ENCODE measurements around the gene AMY1A. TPM values are rescaled to one million over a fixed set of nuclear protein-coding genes. Genes with fewer than 3 reads are reported as not detected.
"Not testable (repeated sequence)": the region's sequence is repeated elsewhere in the genome, so short reads cannot be mapped to it uniquely, and the experiment has no call there.

Gene AMY1A
- not detected for total RNA-seq

GRCh38 chr1:103655460-103655859, at the start of gene AMY1A:
AMY1A (plus strand) TSS chr1:103655760; CDS start chr1:103656331, 571 bp downstream.
- ATAC-seq; H3K9me3 Mint-ChIP-seq (ENCODE audit: low read depth); H3K27ac Mint-ChIP-seq; H3K4me3 Mint-ChIP-seq; CTCF ChIA-PET; DNase-seq; H3K4me1 Mint-ChIP-seq; H3K36me3 Mint-ChIP-seq; H3K27me3 Mint-ChIP-seq: not testable (repeated sequence)

- Mint-ChIP-seq H3K27ac (no peak overlapping the region), H3K27me3 (no peaks in the 10 kb centered on the region), H3K4me3 (no peak overlapping the region), H3K4me1 (no peaks in the 10 kb centered on the region), H3K9me3 (ENCODE audit: low read depth) (no peaks in the 10 kb centered on the region), H3K36me3 (no peaks in the 10 kb centered on the region)
- ATAC-seq (no peak), DNase-seq (no peak)
- CTCF ChIA-PET: no interaction called here
Measured at GRCh38 chr1:103616362-103616761, 39.2 kb upstream of the AMY1A start.

- H3K36me3 Mint-ChIP-seq; ATAC-seq; H3K4me1 Mint-ChIP-seq; H3K27ac Mint-ChIP-seq; CTCF ChIA-PET; H3K9me3 Mint-ChIP-seq (ENCODE audit: low read depth); DNase-seq; H3K4me3 Mint-ChIP-seq; H3K27me3 Mint-ChIP-seq: not testable (repeated sequence)
Measured at GRCh38 chr1:103616994-103617477, 38.5 kb upstream of the AMY1A start, which contains the start of gene AMY2A. AMY2A (plus strand) TSS chr1:103617427; CDS start chr1:103617441, 14 bp downstream.

- DNase-seq; H3K4me3 Mint-ChIP-seq; H3K4me1 Mint-ChIP-seq; H3K36me3 Mint-ChIP-seq; H3K27me3 Mint-ChIP-seq; ATAC-seq; CTCF ChIA-PET; H3K27ac Mint-ChIP-seq; H3K9me3 Mint-ChIP-seq (ENCODE audit: low read depth): not testable (repeated sequence)
Measured at GRCh38 chr1:103627436-103627835, 28.1 kb upstream of the AMY1A start.

GRCh38 chr1:103641194-103641593, 14.4 kb upstream of the AMY1A start:
- H3K4me1 Mint-ChIP-seq; DNase-seq; H3K36me3 Mint-ChIP-seq; H3K4me3 Mint-ChIP-seq; CTCF ChIA-PET; ATAC-seq; H3K9me3 Mint-ChIP-seq (ENCODE audit: low read depth); H3K27me3 Mint-ChIP-seq; H3K27ac Mint-ChIP-seq: not testable (repeated sequence)

GRCh38 chr1:103643908-103644307, 11.7 kb upstream of the AMY1A start:
- DNase-seq; H3K4me1 Mint-ChIP-seq; ATAC-seq; H3K27me3 Mint-ChIP-seq; CTCF ChIA-PET; H3K27ac Mint-ChIP-seq; H3K9me3 Mint-ChIP-seq (ENCODE audit: low read depth); H3K4me3 Mint-ChIP-seq; H3K36me3 Mint-ChIP-seq: not testable (repeated sequence)

- H3K27me3 Mint-ChIP-seq; DNase-seq; H3K4me3 Mint-ChIP-seq; ATAC-seq; H3K27ac Mint-ChIP-seq; H3K4me1 Mint-ChIP-seq; H3K36me3 Mint-ChIP-seq; H3K9me3 Mint-ChIP-seq (ENCODE audit: low read depth); CTCF ChIA-PET: not testable (repeated sequence)
Measured at GRCh38 chr1:103650305-103650704, 5.3 kb upstream of the AMY1A start.

GRCh38 chr1:103650889-103651288, 4.7 kb upstream of the AMY1A start:
- H3K4me3 Mint-ChIP-seq; H3K27ac Mint-ChIP-seq; H3K9me3 Mint-ChIP-seq (ENCODE audit: low read depth); H3K36me3 Mint-ChIP-seq; CTCF ChIA-PET; H3K27me3 Mint-ChIP-seq; H3K4me1 Mint-ChIP-seq; DNase-seq; ATAC-seq: not testable (repeated sequence)

GRCh38 chr1:103654133-103654532, 1.4 kb upstream of the AMY1A start:
- H3K27me3 Mint-ChIP-seq; H3K4me1 Mint-ChIP-seq; DNase-seq; CTCF ChIA-PET; H3K9me3 Mint-ChIP-seq (ENCODE audit: low read depth); H3K27ac Mint-ChIP-seq; ATAC-seq; H3K36me3 Mint-ChIP-seq; H3K4me3 Mint-ChIP-seq: not testable (repeated sequence)

- DNase-seq; H3K36me3 Mint-ChIP-seq; ATAC-seq; H3K27me3 Mint-ChIP-seq; H3K9me3 Mint-ChIP-seq (ENCODE audit: low read depth); H3K4me3 Mint-ChIP-seq; H3K27ac Mint-ChIP-seq; H3K4me1 Mint-ChIP-seq; CTCF ChIA-PET: not testable (repeated sequence)
Measured at GRCh38 chr1:103676335-103676734, 20.8 kb downstream of the AMY1A start.

- ATAC-seq; H3K9me3 Mint-ChIP-seq (ENCODE audit: low read depth); H3K27me3 Mint-ChIP-seq; CTCF ChIA-PET; H3K4me3 Mint-ChIP-seq; H3K27ac Mint-ChIP-seq; H3K4me1 Mint-ChIP-seq; H3K36me3 Mint-ChIP-seq; DNase-seq: not testable (repeated sequence)
Measured at GRCh38 chr1:103696110-103696509, 40.5 kb downstream of the AMY1A start, which contains the start of gene AMY1B. AMY1B (minus strand) TSS chr1:103696210; CDS start chr1:103695639, 571 bp downstream.

- H3K4me1 Mint-ChIP-seq; CTCF ChIA-PET; DNase-seq; H3K36me3 Mint-ChIP-seq; H3K27ac Mint-ChIP-seq; H3K4me3 Mint-ChIP-seq; H3K27me3 Mint-ChIP-seq; ATAC-seq; H3K9me3 Mint-ChIP-seq (ENCODE audit: low read depth): not testable (repeated sequence)
Measured at GRCh38 chr1:103697430-103697829, 41.9 kb downstream of the AMY1A start.

- H3K36me3 Mint-ChIP-seq; CTCF ChIA-PET; DNase-seq; ATAC-seq; H3K9me3 Mint-ChIP-seq (ENCODE audit: low read depth); H3K27me3 Mint-ChIP-seq; H3K27ac Mint-ChIP-seq; H3K4me1 Mint-ChIP-seq; H3K4me3 Mint-ChIP-seq: not testable (repeated sequence)
Measured at GRCh38 chr1:103700669-103701068, 45.1 kb downstream of the AMY1A start.

- CTCF ChIA-PET, H3K4me1 Mint-ChIP-seq, H3K27ac Mint-ChIP-seq: not testable (repeated sequence)
Measured at GRCh38 chr1:103701256-103701655, 45.7 kb downstream of the AMY1A start.

GRCh38 chr1:103707670-103708069, 52.1 kb downstream of the AMY1A start:
- DNase-seq; H3K27ac Mint-ChIP-seq; H3K4me3 Mint-ChIP-seq; H3K4me1 Mint-ChIP-seq; H3K9me3 Mint-ChIP-seq (ENCODE audit: low read depth); CTCF ChIA-PET; H3K27me3 Mint-ChIP-seq; ATAC-seq; H3K36me3 Mint-ChIP-seq: not testable (repeated sequence)

More at GRCh38 chr1:103701256-103701655, 45.7 kb downstream of the AMY1A start:
- H3K27me3 Mint-ChIP-seq; ATAC-seq; H3K36me3 Mint-ChIP-seq; H3K4me3 Mint-ChIP-seq; DNase-seq; H3K9me3 Mint-ChIP-seq (ENCODE audit: low read depth): not testable (repeated sequence)

All from activated CD8-positive, alpha-beta memory T cell treated with anti-CD3 and anti-CD28 coated beads, Interleukin-2, amount 10 ng/mL, durations not matched to agents 7 days and 5 days (primary cell).